Lung microvascular endothelial cell (primary cell): ENCODE data around the gene PROZ. TPM values are rescaled to one million over a fixed set of nuclear protein-coding genes. Genes with fewer than 3 reads are reported as not detected.

Experiments used
- DNase-seq, 2 donors: peaks; one replicate each; pipeline versions ENCODE4 v3.0.0 to v3.0.0-alpha.2; 2010; ENCODE audit warnings: low read depth in 2 of 2
- total RNA-seq: library from RNA; depleted of rRNA; stranded (reverse); fragments of >200 nt; gene quantifications from 2 replicates; pipeline ENCODE4 v1.2.1, GENCODE V29; 2014

PROZ gene
- total RNA-seq, 1 donor from 2014 or later, result 0.20 TPM

DNA sequence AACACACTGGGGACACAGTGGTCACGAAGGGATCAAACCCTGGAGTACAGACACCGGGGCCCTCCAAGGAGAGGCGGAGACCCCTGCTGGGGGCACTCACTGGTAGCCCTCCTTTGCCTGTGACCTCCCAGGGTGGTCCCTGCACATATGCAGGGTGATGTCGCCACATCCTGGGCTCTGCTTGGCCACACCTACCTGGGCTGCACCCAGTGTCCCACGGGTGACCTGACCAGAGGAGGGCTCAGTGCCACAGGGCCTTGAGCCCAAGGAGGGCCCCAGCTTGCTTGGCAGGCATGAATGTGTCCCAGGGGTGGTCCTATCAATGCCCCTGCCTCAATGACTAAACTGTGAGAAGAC lies 45.9 kb downstream of the PROZ start:
- DNase-seq, result no peak

DNA sequence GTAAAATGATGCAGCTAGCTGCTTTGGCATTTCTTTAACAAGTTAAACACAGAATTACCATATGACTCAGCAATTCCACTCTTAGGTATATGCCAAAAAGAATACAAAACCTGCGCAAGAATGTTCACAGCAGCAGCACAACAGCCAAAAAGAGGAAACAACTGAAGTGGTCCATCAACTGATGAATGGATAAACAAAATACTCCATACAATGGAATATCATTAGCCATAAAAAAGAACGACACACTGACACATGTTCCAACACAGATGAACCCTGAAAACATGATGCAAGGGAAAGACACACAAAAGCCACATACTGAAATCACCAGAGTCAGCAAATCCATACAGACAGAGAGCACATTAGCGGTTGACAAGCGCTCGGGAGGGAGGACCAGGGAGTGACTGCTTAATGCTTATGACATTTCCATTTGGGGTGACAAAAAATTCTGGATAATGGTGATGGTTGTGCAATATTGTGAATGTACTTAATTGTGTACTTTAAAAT lies 47.0 kb downstream of the PROZ start:
- peak; percentile 49 to 75 for DNase-seq

- no peak for DNase-seq
These were observed 49.0 kb downstream of the PROZ start for GRCh38 chr13:113207460-113207859.

DNA sequence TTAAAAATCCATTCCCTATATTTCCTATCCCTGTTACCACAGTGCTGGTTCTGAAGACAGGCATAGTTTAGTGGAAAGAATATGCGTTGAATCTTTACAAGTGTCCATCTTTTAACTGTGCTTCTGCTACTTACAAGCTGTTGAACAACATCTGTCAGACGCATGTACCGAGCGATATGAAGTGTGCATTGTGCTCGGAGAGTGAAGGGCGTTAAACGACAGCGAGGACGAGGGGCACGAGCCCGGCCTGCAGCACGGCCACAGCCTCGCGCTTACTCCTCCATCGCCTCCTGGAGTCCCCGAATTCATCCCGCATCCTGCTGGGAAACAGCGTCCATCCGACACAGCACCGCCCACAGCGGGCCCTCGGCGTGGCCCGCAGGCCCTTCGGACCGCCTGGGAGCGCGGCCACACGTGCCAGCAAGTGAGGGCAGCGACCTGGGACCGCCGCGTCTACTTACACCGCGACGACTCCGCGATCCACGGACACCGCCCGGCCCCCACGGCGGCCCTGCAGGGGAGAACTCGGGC lies 49.5 kb downstream of the PROZ start:
- peak; percentile 69 to 73 for DNase-seq

- peak; percentile 89 to 95 for DNase-seq
These were observed 50.2 kb downstream of the PROZ start, which contains the start of gene PCID2 for GRCh38 chr13:113208421-113209335. TSS of gene PCID2 (minus strand) at chr13:113208669. CDS start at chr13:113208634, 35 bp downstream.

DNA sequence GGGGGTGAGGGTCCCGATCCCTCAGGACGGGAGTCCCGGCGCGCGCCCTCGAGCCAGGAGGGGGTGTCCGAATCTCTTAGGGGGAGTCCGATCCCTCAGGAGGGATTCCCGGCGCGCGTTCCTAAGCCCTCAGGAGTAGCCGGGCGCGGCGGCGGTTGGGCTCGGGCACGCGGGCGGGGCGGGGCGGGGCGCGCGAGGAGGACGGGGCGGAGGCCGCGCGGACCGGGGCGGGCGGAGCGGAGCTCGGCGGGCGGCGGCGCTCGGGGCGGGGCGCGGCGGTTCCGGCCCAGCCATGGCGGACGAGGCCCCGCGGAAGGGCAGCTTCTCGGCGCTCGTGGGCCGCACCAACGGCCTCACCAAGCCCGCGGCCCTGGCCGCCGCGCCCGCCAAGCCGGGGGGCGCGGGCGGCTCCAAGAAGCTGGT lies 50.9 kb downstream of the PROZ start, which contains the start of gene CUL4A:
TSS of gene CUL4A (plus strand) at position 278 of the 423 bp plus-strand sequence. CDS start at position 293, 15 bp downstream.
- peak; percentile 70 to 72 for DNase-seq

DNA sequence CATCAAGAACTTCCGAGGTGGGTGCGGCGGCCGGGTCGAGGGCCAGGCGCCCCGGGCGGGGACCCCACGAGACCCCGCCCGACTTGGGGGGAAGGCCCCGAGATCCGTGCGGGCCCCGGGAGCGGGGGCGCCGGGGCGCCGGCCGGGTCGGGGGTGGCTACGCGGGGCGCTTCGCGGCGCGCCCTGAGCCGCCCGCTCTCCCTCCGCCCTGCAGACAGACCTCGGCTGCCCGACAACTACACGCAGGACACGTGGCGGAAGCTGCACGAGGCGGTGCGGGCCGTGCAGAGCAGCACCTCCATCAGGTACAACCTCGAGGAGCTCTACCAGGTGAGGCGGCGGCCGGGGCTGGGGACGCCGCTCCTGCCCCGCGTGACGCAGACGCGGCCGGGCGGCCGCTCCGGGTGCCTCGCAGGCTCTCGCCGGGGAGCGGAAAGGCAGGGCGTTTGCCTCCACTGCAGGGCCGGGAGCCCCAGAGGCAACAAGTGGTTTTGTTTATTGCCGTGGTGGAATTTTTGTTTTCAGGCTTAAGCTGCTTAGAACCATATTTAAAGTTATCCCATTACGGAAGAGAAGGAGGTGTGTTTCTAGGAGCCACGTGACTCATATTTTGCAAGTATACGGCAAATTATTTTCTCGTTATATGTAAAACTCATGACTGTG lies 51.4 kb downstream of the PROZ start:
- DNase-seq, result peak; percentile 54 to 58

DNA sequence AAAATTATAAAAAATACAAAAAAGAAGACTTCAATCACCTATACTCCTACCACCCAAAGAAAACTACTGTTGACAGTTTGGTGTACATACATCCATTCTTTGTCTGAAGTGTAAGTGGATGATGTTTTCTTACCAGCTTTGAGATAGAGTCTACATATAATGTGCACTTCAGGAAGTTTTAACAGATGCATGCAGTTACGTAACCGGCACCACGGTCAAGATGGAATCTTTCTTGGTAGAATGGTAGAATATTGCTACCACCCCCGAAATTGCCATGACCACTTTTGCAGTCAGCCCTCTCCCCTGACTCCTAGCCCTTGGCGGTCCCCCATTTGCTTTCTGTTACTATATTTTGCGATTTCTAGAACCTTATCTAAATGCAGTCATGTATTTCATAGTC lies 52.4 kb downstream of the PROZ start:
- DNase-seq, result no peak

- peak in 1 of 2 donors; percentile 22 for DNase-seq
These were observed 53.3 kb downstream of the PROZ start for GRCh38 chr13:113211774-113212173.

GRCh38 chr13:113216254-113217048 lies 58.0 kb downstream of the PROZ start:
- peak in 1 of 2 donors; percentile 55 for DNase-seq

- DNase-seq, result no peak
These were observed 60.1 kb downstream of the PROZ start for GRCh38 chr13:113218586-113218985.

- no peak for DNase-seq
These were observed 61.0 kb downstream of the PROZ start for GRCh38 chr13:113219256-113219940.

- no peak for DNase-seq
These were observed 61.7 kb downstream of the PROZ start for GRCh38 chr13:113220141-113220598.

DNA sequence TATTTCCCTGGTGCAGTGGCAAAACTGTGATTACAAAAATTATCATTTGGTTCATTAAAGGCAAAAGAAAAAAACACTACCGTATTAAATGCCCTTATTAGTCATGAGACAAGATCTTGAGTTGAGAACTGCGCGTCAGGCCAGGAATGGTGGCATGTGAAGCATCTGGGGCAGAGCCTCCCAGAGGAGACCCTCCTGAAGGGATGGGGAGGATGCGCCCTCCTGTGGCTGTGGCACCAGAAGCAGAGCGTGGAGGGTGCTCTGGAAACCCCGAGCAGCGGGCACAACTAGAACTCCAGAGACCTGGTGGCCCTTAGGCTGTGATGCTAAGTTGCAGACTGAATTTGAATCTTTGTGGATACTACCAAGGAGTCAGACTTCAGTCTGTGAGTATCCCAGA lies 62.4 kb downstream of the PROZ start:
- DNase-seq, result peak; percentile 20 to 53

Other genes with a start within 250 kb of the PROZ start
- gene MCF2L, start 189.4 kb upstream of the PROZ start, total RNA-seq, result 3.5 and 10.9 TPM in 2 replicates
- gene F7, start 52.9 kb upstream of the PROZ start, total RNA-seq, result not detected in 2 replicates
- gene F10, start 35.8 kb upstream of the PROZ start, total RNA-seq, result 0.22 and 0.60 TPM in 2 replicates
- gene PCID2, start 50.0 kb downstream of the PROZ start, total RNA-seq, result 36.0 and 53.6 TPM in 2 replicates
- 62.1 and 79.4 TPM in 2 replicates for gene CUL4A, start 51.0 kb downstream of the PROZ start, total RNA-seq
- gene LAMP1, start 138.6 kb downstream of the PROZ start, total RNA-seq, result 169 and 251 TPM in 2 replicates
- 0.44 and 1.2 TPM in 2 replicates for gene GRTP1, start 205.5 kb downstream of the PROZ start, total RNA-seq